ENCODE data around the gene GGCX. TPM values are rescaled to one million over a fixed set of nuclear protein-coding genes. Genes with fewer than 3 reads are reported as not detected.
"Not testable (repeated sequence)": the region's sequence is repeated elsewhere in the genome, so short reads cannot be mapped to it uniquely, and the experiment has no call there.

GGCX gene
- total and polyA plus RNA-seq, 5 donors = 17.9 to 35.8 (median 30.5) TPM

GRCh38 chr2:85592299-85592698 is 31.0 kb upstream of the GGCX start:
- WGBS = 95% methylated on average over 9 of the region's 9 CpGs
- DNase-seq; intact Hi-C loops (cut with DNase I); H3K4me3 ChIP-seq (ENCODE audit: low read length); H3K9me3 ChIP-seq (ENCODE audit: control insufficient read depth, low read length); H3K27me3 ChIP-seq (ENCODE audit: control insufficient read depth, insufficient read depth); ATAC-seq; H3K27ac ChIP-seq (ENCODE audit: low read length): not testable (repeated sequence)
- H3K4me1 ChIP-seq (ENCODE audit: control insufficient read depth, insufficient read depth, low read length) = peaks cover 28% of the 10 kb centered on the region

- intact Hi-C loops (cut with DNase I) = no loop called here
- DNase-seq (peak in 1 of 3 donors; percentile 70), ATAC-seq (no peak)
- Histone ChIP-seq H3K4me3 (ENCODE audit: low read length) (no peak overlapping the region), H3K9me3 (ENCODE audit: control insufficient read depth, low read length) (no peaks in the 10 kb centered on the region), H3K27me3 (ENCODE audit: control insufficient read depth, insufficient read depth) (no peaks in the 10 kb centered on the region), H3K27ac (ENCODE audit: low read length) (peak overlapping the region; percentile 94), H3K4me1 (ENCODE audit: control insufficient read depth, insufficient read depth, low read length) (peaks cover 27% of the 10 kb centered on the region)
- 69% methylated on average over 12 of the region's 12 CpGs for WGBS
Measured at GRCh38 chr2:85591563-85591962, 30.3 kb upstream of the GGCX start.

GRCh38 chr2:85590950-85591349 is 29.7 kb upstream of the GGCX start:
- Histone ChIP-seq H3K9me3 (ENCODE audit: control insufficient read depth, low read length) (no peaks in the 10 kb centered on the region), H3K27me3 (ENCODE audit: control insufficient read depth, insufficient read depth) (no peaks in the 10 kb centered on the region), H3K4me1 (ENCODE audit: control insufficient read depth, insufficient read depth, low read length) (peaks cover 29% of the 10 kb centered on the region), H3K27ac (ENCODE audit: low read length) (peak overlapping the region; percentile 94), H3K4me3 (ENCODE audit: low read length) (no peak overlapping the region)
- no peak for DNase-seq
- ATAC-seq = no peak
- WGBS = 50% methylated on average over 2 of the region's 2 CpGs
- intact Hi-C loops (cut with DNase I) = no loop called here

GRCh38 chr2:85589982-85590791 is 28.9 kb upstream of the GGCX start:
- intact Hi-C loops (cut with DNase I) = no loop called here
- H3K4me3 ChIP-seq (ENCODE audit: low read length) = no peak overlapping the region
- ATAC-seq = peak; percentile 64 to 67

GRCh38 chr2:85589181-85589580 is 27.9 kb upstream of the GGCX start:
- intact Hi-C loops (cut with DNase I) = no loop called here
- Histone ChIP-seq H3K4me3 (ENCODE audit: low read length) (no peak overlapping the region), H3K4me1 (ENCODE audit: control insufficient read depth, insufficient read depth, low read length) (peaks cover 28% of the 10 kb centered on the region), H3K27me3 (ENCODE audit: control insufficient read depth, insufficient read depth) (no peaks in the 10 kb centered on the region), H3K27ac (ENCODE audit: low read length) (peak overlapping the region; percentile 69), H3K9me3 (ENCODE audit: control insufficient read depth, low read length) (no peaks in the 10 kb centered on the region)
- DNase-seq (peak; percentile 59 to 90 (median 85)), ATAC-seq (peak in 1 of 2 donors; percentile 58)
- WGBS = 60% methylated on average over 4 of the region's 4 CpGs

More at GRCh38 chr2:85589982-85590791, 28.9 kb upstream of the GGCX start:
- WGBS = 32% methylated on average over 7 of the region's 7 CpGs
- peak; percentile 62 to 86 (median 81) for DNase-seq
- Histone ChIP-seq H3K9me3 (ENCODE audit: control insufficient read depth, low read length) (no peaks in the 10 kb centered on the region), H3K4me1 (ENCODE audit: control insufficient read depth, insufficient read depth, low read length) (peaks cover 34% of the 10 kb centered on the region), H3K27ac (ENCODE audit: low read length) (peak overlapping the region; percentile 94), H3K27me3 (ENCODE audit: control insufficient read depth, insufficient read depth) (no peaks in the 10 kb centered on the region)

GRCh38 chr2:85588645-85589044 is 27.4 kb upstream of the GGCX start:
- H3K4me3 ChIP-seq (ENCODE audit: low read length) = no peak overlapping the region
- intact Hi-C loops (cut with DNase I) = no loop called here
- DNase-seq = no peak
- ATAC-seq = no peak
- peak overlapping the region; percentile 63 for H3K27ac ChIP-seq (ENCODE audit: low read length)
- no peaks in the 10 kb centered on the region for H3K27me3 ChIP-seq (ENCODE audit: control insufficient read depth, insufficient read depth)
- WGBS = 52% methylated on average over 4 of the region's 4 CpGs
- no peaks in the 10 kb centered on the region for H3K9me3 ChIP-seq (ENCODE audit: control insufficient read depth, low read length)
- H3K4me1 ChIP-seq (ENCODE audit: control insufficient read depth, insufficient read depth, low read length) = peaks cover 27% of the 10 kb centered on the region

GRCh38 chr2:85588236-85588635 is 26.9 kb upstream of the GGCX start:
- Histone ChIP-seq H3K9me3 (ENCODE audit: control insufficient read depth, low read length) (no peaks in the 10 kb centered on the region), H3K4me1 (ENCODE audit: control insufficient read depth, insufficient read depth, low read length) (peaks cover 29% of the 10 kb centered on the region), H3K27me3 (ENCODE audit: control insufficient read depth, insufficient read depth) (no peaks in the 10 kb centered on the region), H3K4me3 (ENCODE audit: low read length) (no peak overlapping the region), H3K27ac (ENCODE audit: low read length) (peak overlapping the region; percentile 63)
- 57% methylated on average over 4 of the region's 4 CpGs for WGBS
- intact Hi-C loops (cut with DNase I) = no loop called here
- no peak for DNase-seq
- ATAC-seq = no peak

DNA sequence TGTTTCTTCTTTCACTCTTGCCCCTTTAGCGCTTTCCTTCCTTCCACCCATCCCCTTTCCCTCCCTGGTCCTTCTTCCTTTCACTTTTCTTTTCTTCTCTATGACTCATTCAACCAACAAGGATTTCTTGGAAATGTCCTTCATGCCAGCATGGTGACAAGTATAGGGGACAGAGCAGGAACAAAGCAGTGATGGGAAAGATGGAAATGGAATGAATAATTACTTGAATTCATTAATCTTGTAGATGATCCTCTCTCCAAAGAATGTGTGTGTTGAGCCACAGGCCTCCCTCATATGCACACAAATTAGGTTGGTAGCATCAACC is 24.4 kb upstream of the GGCX start:
- ATAC-seq (no peak), DNase-seq (no peak)
- 52% methylated on average over 1 of the region's 1 CpG for WGBS
- Histone ChIP-seq H3K27me3 (ENCODE audit: control insufficient read depth, insufficient read depth) (no peaks in the 10 kb centered on the region), H3K27ac (ENCODE audit: low read length) (peak overlapping the region; percentile 95), H3K4me3 (ENCODE audit: low read length) (peak overlapping the region; percentile 71), H3K9me3 (ENCODE audit: control insufficient read depth, low read length) (no peaks in the 10 kb centered on the region), H3K4me1 (ENCODE audit: control insufficient read depth, insufficient read depth, low read length) (peaks cover 27% of the 10 kb centered on the region)
- intact Hi-C loops (cut with DNase I) = no loop called here

GRCh38 chr2:85584857-85585780 is 23.8 kb upstream of the GGCX start:
- no peaks in the 10 kb centered on the region for H3K27me3 ChIP-seq (ENCODE audit: control insufficient read depth, insufficient read depth)
- ATAC-seq (peak; percentile 60 to 76), DNase-seq (peak; percentile 50 to 73 (median 71))
- H3K9me3 ChIP-seq (ENCODE audit: control insufficient read depth, low read length) = no peaks in the 10 kb centered on the region
- peaks cover 23% of the 10 kb centered on the region for H3K4me1 ChIP-seq (ENCODE audit: control insufficient read depth, insufficient read depth, low read length)
- intact Hi-C loops (cut with DNase I) = no loop called here
- peak overlapping the region; percentile 95 for H3K27ac ChIP-seq (ENCODE audit: low read length)
- H3K4me3 ChIP-seq (ENCODE audit: low read length) = peak overlapping the region; percentile 71
- 21% methylated on average over 9 of the region's 9 CpGs for WGBS

DNA sequence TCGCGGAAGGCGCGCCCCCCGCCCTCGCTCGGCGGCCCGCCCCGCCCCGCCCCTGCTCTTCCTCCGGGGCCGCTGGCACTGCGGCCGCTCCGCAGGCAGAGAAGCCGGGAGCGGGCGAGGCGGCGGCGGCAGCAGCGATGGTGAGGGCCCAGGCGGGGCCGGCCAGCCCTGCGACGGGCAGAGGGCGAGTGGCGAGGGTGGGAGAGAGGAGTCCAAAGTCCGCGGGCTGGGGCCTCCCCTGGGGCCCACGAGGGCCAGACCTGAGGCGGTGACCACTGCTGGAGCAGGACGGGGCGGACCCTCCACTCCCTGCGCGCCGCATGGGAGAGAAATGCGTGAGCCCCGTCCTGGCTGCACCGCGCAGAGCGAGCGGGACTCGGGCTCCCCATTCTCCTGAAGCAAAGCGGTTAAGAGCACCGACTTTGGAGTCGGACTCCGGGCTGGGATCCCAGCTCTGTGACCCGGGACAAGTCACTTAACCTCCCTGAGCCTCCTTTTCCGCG is 23.1 kb upstream of the GGCX start, which contains the start of gene VAMP5:
VAMP5 (plus strand) TSS at position 78 of the 503 bp plus-strand sequence; CDS start at position 138, 60 bp downstream.
- WGBS = 4% methylated on average over 52 of the region's 52 CpGs

More for the DNA sequence above, 23.1 kb upstream of the GGCX start, which contains the start of gene VAMP5:
- H3K4me1 ChIP-seq (ENCODE audit: control insufficient read depth, insufficient read depth, low read length) = peaks cover 23% of the 10 kb centered on the region
- H3K27me3 ChIP-seq (ENCODE audit: control insufficient read depth, insufficient read depth) = no peaks in the 10 kb centered on the region
- no peaks in the 10 kb centered on the region for H3K9me3 ChIP-seq (ENCODE audit: control insufficient read depth, low read length)
- H3K27ac ChIP-seq (ENCODE audit: low read length) = peak within 1 kb of the TSS; percentile 95
- peak within 1 kb of the TSS; percentile 71 for H3K4me3 ChIP-seq (ENCODE audit: low read length)
- ATAC-seq (peak; percentile 58 to 64), DNase-seq (peak; percentile 55 to 83 (median 82))
- intact Hi-C loops (cut with DNase I) = no loop called here

Measured in right cardiac atrium (tissue), 5 donors.